ACHN (cell line): Measurements from ENCODE around the gene CDK12.
A peak's percentile ranks its signal among the peaks of the same experiment; 100 is the strongest.

Source experiments
- DNase-seq: peaks from one replicate; pipeline ENCODE4 v3.0.0-alpha.2; 2015
- in situ Hi-C: cut with HindIII; loops from 2 replicates; pipeline ENCODE4 v1.10.0; 2017; ENCODE audit warnings: low sequenced_read_pairs, low pct_ligation_motif_present, low pct_unique_long_range_greater_than_20kb

Gene CDK12

GRCh38 chr17:39572121-39572520, 110.8 kb downstream of the CDK12 start:
- in situ Hi-C loops, result no loop called here
- DNase-seq, result no peak

DNA sequence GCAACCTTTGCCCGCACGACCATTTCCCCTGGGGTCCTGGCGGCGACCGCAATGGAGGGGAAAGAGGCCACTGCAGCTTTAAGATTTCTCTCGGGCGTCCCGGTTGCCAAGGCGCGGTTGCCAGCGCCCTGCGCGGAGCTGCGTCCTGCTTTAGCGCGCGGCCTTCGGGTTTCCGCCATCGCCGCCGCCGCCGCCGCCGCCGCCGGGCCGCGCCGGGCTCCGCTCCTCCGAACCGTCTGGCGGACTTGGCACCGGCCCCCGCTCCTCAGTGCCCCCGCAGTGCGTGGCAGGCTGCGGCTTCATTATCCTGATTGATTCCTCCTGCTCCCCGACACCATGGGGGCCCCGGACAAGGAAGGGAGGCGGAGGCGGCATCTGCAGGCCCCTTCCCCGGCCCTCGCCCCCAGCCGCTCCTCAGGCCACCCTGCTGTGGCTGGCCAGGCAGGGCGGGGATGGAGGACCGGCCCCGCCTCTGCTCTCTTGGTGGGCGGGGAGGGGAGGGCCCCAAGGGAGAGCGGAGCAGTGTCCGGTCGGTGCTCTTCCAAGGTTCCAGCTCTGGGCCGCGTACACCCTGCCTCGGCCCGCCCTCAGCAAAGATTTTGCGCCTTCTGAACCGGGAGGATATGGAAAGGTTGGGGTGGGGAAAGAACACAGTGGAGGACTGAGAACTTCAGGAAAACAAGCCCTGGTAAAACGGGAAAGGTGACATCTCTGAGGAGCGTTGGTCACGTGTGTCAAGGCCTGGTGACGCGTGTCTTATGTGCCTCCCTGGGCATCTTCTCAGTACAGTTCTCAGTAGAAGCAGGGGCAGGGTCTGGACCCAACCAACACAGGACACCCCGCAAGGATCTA, 112.4 kb downstream of the CDK12 start:
- in situ Hi-C loops, result no loop called here
- DNase-seq, result peak; percentile 81

DNA sequence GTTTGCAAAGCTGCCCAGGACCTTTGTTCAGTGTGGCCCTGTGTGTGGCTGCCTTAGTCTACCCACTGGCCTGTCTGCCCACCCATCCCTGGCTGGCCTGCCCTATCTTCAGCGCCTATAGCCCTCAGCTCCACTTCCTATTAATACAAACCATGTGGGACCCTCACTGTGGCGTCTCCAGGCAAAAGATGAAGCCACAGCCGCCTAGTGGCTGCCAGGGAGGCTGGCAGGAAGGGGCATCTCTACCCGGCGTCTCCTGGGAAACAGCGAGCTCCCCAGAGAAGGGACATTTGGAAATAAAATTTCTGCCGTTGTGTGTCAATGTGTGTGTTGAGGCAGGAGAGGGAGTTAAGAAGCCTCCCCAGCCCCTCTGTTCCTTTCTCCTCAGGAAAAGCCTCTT, 114.9 kb downstream of the CDK12 start:
- in situ Hi-C loops, result loop anchor here (5.0 kb wide), 1 partner anchor 39 kb away; no protein-coding TSS in a partner anchor
- peak; percentile 38 for DNase-seq

DNA sequence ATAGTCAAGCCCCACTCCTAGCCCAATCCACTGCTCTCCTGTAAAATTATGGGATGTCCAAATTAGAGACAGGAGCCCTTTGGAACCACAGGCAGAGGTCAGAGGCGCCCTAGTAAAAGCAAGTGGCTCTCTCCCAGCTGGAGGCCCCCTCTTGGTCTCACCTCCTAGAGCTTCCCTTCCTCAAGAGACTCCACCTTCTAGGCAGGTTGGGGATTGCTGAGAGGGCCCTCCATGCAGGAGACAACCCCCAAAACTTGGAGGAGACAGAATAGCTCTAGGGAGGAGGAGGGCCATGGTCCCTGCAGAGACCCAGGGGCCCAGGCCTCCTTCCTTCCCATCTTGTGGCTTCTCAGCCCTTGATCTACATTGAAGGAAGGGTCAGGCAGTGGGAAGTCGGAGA, 117.0 kb downstream of the CDK12 start:
- no peak for DNase-seq
- in situ Hi-C loops, result loop anchor here (5.0 kb wide), 1 partner anchor 41 kb away; no protein-coding TSS in a partner anchor

- in situ Hi-C loops, result loop anchor here (5.0 kb wide), 1 partner anchor 42 kb away; no protein-coding TSS in a partner anchor
- DNase-seq, result no peak
Measured at GRCh38 chr17:39579318-39580081, 118.2 kb downstream of the CDK12 start.

DNA sequence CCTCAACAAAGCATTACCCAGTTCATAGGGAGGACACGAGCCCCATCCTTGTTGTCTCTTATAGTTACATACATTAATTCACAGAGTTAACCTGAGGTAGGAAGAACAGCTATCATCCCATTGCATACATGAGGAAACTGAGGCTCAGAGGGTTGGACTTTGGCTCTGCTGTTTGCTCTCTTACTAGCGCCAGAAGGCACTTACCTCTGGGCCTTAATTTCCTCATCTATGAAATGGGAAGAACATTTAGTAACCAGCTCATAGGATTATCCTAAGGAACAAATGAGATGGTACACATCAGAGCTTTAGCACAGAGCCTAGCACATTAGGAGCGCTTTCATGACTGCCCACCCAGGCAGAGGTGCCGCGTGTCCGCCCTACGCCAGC, 118.8 kb downstream of the CDK12 start:
- in situ Hi-C loops, result no loop called here
- DNase-seq, result no peak

GRCh38 chr17:39581071-39581758, 119.9 kb downstream of the CDK12 start:
- no peak for DNase-seq
- in situ Hi-C loops, result no loop called here

GRCh38 chr17:39581759-39582085, 120.4 kb downstream of the CDK12 start:
- DNase-seq, result no peak
- in situ Hi-C loops, result no loop called here

DNA sequence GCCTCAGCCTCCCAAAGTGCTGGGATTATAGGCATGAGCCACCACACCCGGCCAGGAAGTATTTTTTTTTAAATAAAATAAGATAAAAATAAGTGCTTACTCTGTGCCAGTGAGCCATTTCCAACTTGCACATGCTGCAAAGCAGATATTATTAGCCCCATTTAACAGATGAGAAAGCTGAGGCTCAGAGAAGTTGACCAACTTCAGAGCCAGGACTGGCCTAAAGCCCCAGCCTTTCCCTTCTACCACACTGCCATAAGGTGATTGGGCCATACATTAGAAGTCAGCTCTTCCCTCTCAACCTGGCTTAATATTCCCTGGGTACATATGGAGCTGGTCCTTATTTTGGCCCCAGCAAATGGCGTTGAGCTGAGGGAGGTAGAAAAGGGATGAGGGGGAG, 121.4 kb downstream of the CDK12 start:
- DNase-seq, result no peak
- in situ Hi-C loops, result no loop called here
